Measurements from ENCODE around the gene HP1BP3.

HP1BP3 gene

GRCh38 chr1:20709868-20710267 lies 77.2 kb downstream of the HP1BP3 start:
- H3K27me3 ChIP-seq (ENCODE audit: insufficient read depth, low read length) = peaks cover 6% of the 10 kb centered on the region
- H3K9ac ChIP-seq (ENCODE audit: low read length) = no peak overlapping the region
- H3K79me2 ChIP-seq (ENCODE audit: insufficient read depth, low read length) = no peaks in the 10 kb centered on the region
- no peak overlapping the region for H3K27ac ChIP-seq (ENCODE audit: low read depth, low read length, poor library complexity, severe bottlenecking)
- TF ChIP-seq CTCF (IDR thresholded peaks at IDR 0.05; ENCODE audit: low read length) = no peak
- TF ChIP-seq EZH2 (IDR thresholded peaks at IDR 0.05; ENCODE audit: borderline replicate concordance, low read length) = no peak
- no peaks in the 10 kb centered on the region for H4K20me1 ChIP-seq (ENCODE audit: insufficient read depth, low read length)
- no peaks in the 10 kb centered on the region for H3F3A ChIP-seq (ENCODE audit: insufficient read depth, low read length)
- no peaks in the 10 kb centered on the region for H3K4me1 ChIP-seq (ENCODE audit: insufficient read depth, low read length, severe bottlenecking)
- no peak overlapping the region for H3K4me3 ChIP-seq (ENCODE audit: low read depth, low read length, poor library complexity, severe bottlenecking)
- no peaks in the 10 kb centered on the region for H3K9me3 ChIP-seq (ENCODE audit: low read length)
- H3K9me2 ChIP-seq (ENCODE audit: low read depth, low read length) = no peaks in the 10 kb centered on the region
- H2AFZ ChIP-seq (ENCODE audit: low read length) = no peak overlapping the region
- no peak overlapping the region for H3K4me2 ChIP-seq (ENCODE audit: low read length)
- H3K36me3 ChIP-seq (ENCODE audit: insufficient read depth, low read length) = no peaks in the 10 kb centered on the region

- H3K36me3 ChIP-seq (ENCODE audit: insufficient read depth, low read length) = no peaks in the 10 kb centered on the region
- no peak overlapping the region for H2AFZ ChIP-seq (ENCODE audit: low read length)
- H3K4me1 ChIP-seq (ENCODE audit: insufficient read depth, low read length, severe bottlenecking) = no peaks in the 10 kb centered on the region
- H3K9me2 ChIP-seq (ENCODE audit: low read depth, low read length) = no peaks in the 10 kb centered on the region
- no peak overlapping the region for H3K27ac ChIP-seq (ENCODE audit: low read depth, low read length, poor library complexity, severe bottlenecking)
- no peak overlapping the region for H3K4me2 ChIP-seq (ENCODE audit: low read length)
- H3K9me3 ChIP-seq (ENCODE audit: low read length) = no peaks in the 10 kb centered on the region
- H3K4me3 ChIP-seq (ENCODE audit: low read depth, low read length, poor library complexity, severe bottlenecking) = no peak overlapping the region
- no peak overlapping the region for H3K9ac ChIP-seq (ENCODE audit: low read length)
- no peaks in the 10 kb centered on the region for H3F3A ChIP-seq (ENCODE audit: insufficient read depth, low read length)
- H3K79me2 ChIP-seq (ENCODE audit: insufficient read depth, low read length) = no peaks in the 10 kb centered on the region
- H4K20me1 ChIP-seq (ENCODE audit: insufficient read depth, low read length) = no peaks in the 10 kb centered on the region
- TF ChIP-seq EZH2 (IDR thresholded peaks at IDR 0.05; ENCODE audit: borderline replicate concordance, low read length) = no peak
- TF ChIP-seq CTCF (IDR thresholded peaks at IDR 0.05; ENCODE audit: low read length) = no peak
- H3K27me3 ChIP-seq (ENCODE audit: insufficient read depth, low read length) = peaks cover 6% of the 10 kb centered on the region
Measured at GRCh38 chr1:20708891-20709290, 78.2 kb downstream of the HP1BP3 start.

- no peak overlapping the region for H3K9ac ChIP-seq (ENCODE audit: low read length)
- no peak overlapping the region for H3K4me2 ChIP-seq (ENCODE audit: low read length)
- H3F3A ChIP-seq (ENCODE audit: insufficient read depth, low read length) = no peaks in the 10 kb centered on the region
- H3K4me3 ChIP-seq (ENCODE audit: low read depth, low read length, poor library complexity, severe bottlenecking) = no peak overlapping the region
- H3K79me2 ChIP-seq (ENCODE audit: insufficient read depth, low read length) = no peaks in the 10 kb centered on the region
- no peaks in the 10 kb centered on the region for H3K4me1 ChIP-seq (ENCODE audit: insufficient read depth, low read length, severe bottlenecking)
- H3K36me3 ChIP-seq (ENCODE audit: insufficient read depth, low read length) = no peaks in the 10 kb centered on the region
- H3K27ac ChIP-seq (ENCODE audit: low read depth, low read length, poor library complexity, severe bottlenecking) = no peak overlapping the region
- no peak overlapping the region for H2AFZ ChIP-seq (ENCODE audit: low read length)
- no peaks in the 10 kb centered on the region for H4K20me1 ChIP-seq (ENCODE audit: insufficient read depth, low read length)
- H3K9me3 ChIP-seq (ENCODE audit: low read length) = no peaks in the 10 kb centered on the region
- peaks cover 6% of the 10 kb centered on the region for H3K27me3 ChIP-seq (ENCODE audit: insufficient read depth, low read length)
- no peaks in the 10 kb centered on the region for H3K9me2 ChIP-seq (ENCODE audit: low read depth, low read length)
- no peak for TF ChIP-seq EZH2 (IDR thresholded peaks at IDR 0.05; ENCODE audit: borderline replicate concordance, low read length)
- TF ChIP-seq CTCF (IDR thresholded peaks at IDR 0.05; ENCODE audit: low read length) = no peak
Measured at GRCh38 chr1:20708057-20708456, 79.0 kb downstream of the HP1BP3 start.

Data from OCI-LY1 (cell line).